Mesenteric fat pad (tissue), 1 donor: Measurements from ENCODE around the gene FAM222B. TPM values are rescaled to one million over a fixed set of nuclear protein-coding genes. Genes with fewer than 3 reads are reported as not detected.
"Not testable (repeated sequence)": the region's sequence is repeated elsewhere in the genome, so short reads cannot be mapped to it uniquely, and the experiment has no call there.

Experiments
- DNase-seq: peaks from one replicate; pipeline ENCODE4 v3.0.0-alpha.2; 2020; ENCODE audit warnings: low spot score
- total RNA-seq: library from RNA; stranded (reverse); fragmentation: NEBNext Ultra II Directional; extraction: Animal tissue kit (Norgen Biotek cat#: 25700); gene quantifications from one replicate; pipeline ENCODE4 v1.2.1, GENCODE V29; 2021
- donor health status: DM: yes; HTN: yes; CAD: no.

Gene FAM222B
- total RNA-seq, 1 donor from 2014 or later: 32.0 TPM

- DNase-seq: no peak
These were observed 28.5 kb upstream of the FAM222B start for GRCh38 chr17:28871056-28871579.

DNA sequence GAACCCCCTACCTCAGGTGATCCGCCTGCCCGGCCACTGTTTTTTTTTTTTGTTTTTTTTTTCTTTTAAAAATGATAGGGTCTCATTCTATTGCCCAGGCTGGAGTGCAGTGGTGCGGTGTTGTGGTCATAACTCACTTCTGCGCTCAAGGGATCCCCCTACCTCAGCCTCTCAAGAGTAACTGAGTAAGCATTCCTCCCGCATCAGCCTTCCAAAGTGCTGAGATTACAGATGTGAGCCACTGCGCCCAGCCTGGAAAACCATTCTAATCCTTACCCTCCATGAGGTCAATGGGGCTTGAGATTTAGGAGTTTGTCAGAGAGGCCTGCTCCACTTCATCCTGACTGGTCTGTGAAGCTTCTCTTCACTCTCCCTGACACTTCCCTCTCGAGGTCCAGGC, 24.7 kb upstream of the FAM222B start:
- DNase-seq: no peak

DNA sequence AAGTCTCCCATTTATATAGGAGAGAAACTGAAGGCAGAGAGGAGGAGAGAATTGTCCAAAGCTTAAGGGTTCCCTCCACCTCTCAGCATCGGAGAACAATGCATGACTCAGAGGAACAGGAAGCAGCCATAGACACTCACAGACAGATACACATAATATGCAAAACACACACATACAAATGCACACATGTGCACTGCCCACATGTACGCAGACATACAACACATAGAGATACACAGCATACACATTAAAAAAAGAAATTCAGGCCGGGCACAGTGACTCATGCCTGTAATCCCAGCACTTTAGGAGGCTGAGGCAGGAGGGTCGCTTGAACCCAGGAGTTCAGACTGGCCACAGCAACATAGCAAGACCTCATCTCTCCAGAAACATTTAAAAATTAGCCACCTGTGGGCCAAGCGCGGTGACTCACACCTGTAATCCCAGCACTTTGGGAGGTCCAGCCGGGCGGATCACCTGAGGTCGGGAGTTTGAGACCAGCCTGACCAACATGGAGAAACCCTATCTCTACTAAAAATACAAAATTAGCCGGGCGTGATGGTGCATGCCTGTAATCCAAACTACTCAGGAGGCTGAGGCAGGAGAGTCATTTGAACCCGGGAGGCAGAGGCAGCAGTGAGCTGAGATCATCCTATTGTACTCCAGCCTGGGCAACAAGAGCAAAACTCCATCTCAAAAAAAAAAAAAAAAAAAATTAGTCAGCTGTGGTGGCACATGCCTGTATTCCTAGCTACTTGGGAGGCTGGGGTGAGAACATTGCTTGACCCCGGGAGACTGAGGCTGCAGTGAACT, 23.6 kb upstream of the FAM222B start:
- no peak for DNase-seq

GRCh38 chr17:28864991-28865849, 22.6 kb upstream of the FAM222B start:
- no peak for DNase-seq

DNA sequence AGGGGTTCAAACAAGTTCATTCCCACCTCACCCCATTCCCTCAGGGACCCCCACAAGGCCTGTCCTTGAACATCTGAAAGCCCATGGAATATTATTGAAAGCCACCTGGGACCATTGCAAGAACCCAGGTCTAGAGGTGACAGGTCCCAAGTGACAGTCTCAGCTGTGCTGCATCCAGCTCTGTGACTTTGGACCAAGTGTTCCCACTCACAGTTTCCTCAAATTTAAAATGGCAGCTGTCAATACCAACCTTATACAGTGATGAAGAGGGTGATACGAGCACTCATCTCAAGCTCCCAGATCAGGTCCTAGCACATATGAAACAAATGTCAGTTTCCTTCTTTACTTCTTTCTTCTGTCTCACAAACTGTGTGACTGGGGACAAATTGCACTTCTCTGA, 21.4 kb upstream of the FAM222B start:
- no peak for DNase-seq

GRCh38 chr17:28862561-28862960, 20.0 kb upstream of the FAM222B start:
- DNase-seq: no peak

- DNase-seq: no peak
These were observed 19.0 kb upstream of the FAM222B start for GRCh38 chr17:28861393-28862203.

DNA sequence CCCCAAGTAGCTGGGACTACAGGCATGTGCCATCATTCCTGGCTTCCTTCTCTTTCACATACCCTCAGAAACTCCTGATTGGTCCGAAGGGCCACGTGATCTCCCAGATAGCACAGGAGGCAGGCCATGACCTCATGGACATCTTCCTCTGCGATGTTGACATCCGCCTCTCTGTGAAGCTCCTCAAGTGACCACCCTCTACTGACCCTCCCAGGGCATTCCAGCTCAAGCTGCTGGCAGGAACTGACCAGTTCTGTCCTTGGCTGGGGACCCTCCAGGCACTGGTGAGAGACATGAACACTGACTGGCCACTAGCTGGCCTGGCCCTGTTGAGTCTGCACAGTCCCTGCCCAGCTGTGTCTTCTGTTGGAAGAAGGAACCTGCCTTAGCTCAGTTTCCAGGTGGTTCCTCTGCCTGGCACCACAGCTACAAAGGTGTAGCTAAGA, 17.8 kb upstream of the FAM222B start:
- no peak for DNase-seq

- no peak for DNase-seq
These were observed 16.3 kb upstream of the FAM222B start for GRCh38 chr17:28858801-28859355.

GRCh38 chr17:28857905-28858800, 15.6 kb upstream of the FAM222B start:
- no peak for DNase-seq

- no peak for DNase-seq
These were observed 13.5 kb upstream of the FAM222B start for GRCh38 chr17:28856028-28856574.

DNA sequence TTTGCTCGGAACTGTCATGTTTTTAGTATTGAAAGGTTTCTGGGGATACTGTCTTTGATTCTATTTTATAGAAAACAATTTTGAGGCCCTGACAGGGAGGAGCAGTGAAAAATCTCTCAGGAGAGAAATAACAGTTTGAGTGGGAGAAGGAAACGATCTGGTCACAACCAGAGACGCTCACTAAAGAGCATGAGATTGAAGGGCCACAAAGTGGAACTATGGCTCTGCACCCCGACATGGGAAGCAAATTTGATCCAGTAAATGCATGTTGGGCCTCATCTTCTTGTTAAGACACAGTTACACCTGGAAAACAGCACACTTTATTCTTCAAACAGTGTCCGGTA, 12.7 kb upstream of the FAM222B start:
- no peak for DNase-seq

- peak; percentile 94 for DNase-seq
These were observed 12.1 kb upstream of the FAM222B start, which contains the start of gene ERAL1 for GRCh38 chr17:28854457-28855335. Gene ERAL1 (plus strand): TSS chr17:28855016. CDS start chr17:28855035, 19 bp downstream.

DNA sequence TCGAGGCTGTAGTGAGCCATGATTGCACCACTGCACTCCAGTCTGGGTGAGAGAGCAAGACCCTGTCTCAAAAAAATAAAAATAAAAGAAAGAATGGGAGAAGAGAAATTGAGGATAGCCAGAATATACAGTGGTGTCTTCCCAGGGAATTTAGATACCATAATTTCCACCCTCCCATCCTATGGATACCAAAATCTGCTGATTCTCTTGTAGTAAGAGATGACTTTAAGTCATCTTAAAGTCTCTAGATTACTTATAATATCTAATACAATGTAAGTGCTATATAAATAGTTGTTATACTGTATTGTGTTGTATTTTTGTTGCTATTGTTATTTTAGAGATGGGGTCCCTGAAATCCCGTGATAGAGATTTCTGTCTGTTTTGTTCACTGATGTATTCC, 10.7 kb upstream of the FAM222B start:
- no peak for DNase-seq

- DNase-seq: no peak
These were observed 6.7 kb upstream of the FAM222B start for GRCh38 chr17:28849281-28849680.

- DNase-seq: not testable (repeated sequence)
These were observed 6.1 kb upstream of the FAM222B start for GRCh38 chr17:28848667-28849066.

- not testable (repeated sequence) for DNase-seq
These were observed 4.1 kb upstream of the FAM222B start for GRCh38 chr17:28846699-28847098.

DNA sequence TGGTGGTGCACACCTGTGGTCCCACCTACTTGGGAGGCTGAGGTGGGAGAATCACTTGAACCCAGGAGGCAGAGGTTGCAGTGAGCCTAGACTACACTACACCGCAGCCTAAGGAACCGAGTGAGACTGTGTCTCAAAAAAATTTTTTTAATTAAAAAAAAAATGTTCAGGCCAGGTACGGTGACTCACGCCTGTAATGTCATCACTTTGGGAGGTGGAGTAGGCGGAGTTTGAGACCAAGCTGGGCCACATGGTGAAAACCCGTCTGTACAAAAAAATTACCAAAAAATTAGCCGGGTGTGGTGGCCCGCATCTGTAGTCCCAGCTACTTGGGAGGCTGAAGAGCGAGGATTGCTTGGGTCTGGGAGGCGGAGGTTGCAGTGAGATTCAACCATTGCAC, 3.6 kb upstream of the FAM222B start:
- DNase-seq: no peak

DNA sequence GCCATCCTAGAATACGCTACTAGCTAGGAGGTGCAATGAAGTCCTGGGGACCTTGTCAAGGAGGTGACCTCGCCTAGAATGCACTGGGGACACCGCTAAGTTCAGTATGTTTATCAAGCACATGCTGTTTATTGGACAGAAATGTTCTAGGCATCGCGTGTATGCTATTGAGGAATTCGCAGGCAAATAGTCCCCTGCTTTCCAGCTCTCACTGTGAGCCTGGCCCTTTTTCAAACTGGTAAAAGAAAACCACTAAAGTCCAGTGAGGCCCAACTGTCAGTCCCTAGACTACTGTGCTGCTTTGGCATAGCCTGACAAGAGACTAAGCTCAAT, 1.2 kb upstream of the FAM222B start:
- DNase-seq: no peak
